ENCODE measurements around the gene ALDH18A1.

ALDH18A1 gene

GRCh38 chr10:95564291-95564690, 92.2 kb downstream of the ALDH18A1 start:
- H3K27ac ChIP-seq: no peak overlapping the region
- TF ChIP-seq, protein P1, sequence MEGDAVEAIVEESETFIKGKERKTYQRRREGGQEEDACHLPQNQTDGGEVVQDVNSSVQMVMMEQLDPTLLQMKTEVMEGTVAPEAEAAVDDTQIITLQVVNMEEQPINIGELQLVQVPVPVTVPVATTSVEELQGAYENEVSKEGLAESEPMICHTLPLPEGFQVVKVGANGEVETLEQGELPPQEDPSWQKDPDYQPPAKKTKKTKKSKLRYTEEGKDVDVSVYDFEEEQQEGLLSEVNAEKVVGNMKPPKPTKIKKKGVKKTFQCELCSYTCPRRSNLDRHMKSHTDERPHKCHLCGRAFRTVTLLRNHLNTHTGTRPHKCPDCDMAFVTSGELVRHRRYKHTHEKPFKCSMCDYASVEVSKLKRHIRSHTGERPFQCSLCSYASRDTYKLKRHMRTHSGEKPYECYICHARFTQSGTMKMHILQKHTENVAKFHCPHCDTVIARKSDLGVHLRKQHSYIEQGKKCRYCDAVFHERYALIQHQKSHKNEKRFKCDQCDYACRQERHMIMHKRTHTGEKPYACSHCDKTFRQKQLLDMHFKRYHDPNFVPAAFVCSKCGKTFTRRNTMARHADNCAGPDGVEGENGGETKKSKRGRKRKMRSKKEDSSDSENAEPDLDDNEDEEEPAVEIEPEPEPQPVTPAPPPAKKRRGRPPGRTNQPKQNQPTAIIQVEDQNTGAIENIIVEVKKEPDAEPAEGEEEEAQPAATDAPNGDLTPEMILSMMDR (conservative IDR thresholded peaks at IDR 0.05; ENCODE audit: low read depth): no peak
- no peak for DNase-seq (ENCODE audit: low spot score)
- CTCF ChIA-PET: interaction anchor here (0.7 kb wide), 1 partner anchor 158 kb away, joined by 3 read pairs; no protein-coding TSS in a partner anchor
- POLR2A ChIA-PET (ENCODE audit: low non-redundant PET): no interaction called here

DNA sequence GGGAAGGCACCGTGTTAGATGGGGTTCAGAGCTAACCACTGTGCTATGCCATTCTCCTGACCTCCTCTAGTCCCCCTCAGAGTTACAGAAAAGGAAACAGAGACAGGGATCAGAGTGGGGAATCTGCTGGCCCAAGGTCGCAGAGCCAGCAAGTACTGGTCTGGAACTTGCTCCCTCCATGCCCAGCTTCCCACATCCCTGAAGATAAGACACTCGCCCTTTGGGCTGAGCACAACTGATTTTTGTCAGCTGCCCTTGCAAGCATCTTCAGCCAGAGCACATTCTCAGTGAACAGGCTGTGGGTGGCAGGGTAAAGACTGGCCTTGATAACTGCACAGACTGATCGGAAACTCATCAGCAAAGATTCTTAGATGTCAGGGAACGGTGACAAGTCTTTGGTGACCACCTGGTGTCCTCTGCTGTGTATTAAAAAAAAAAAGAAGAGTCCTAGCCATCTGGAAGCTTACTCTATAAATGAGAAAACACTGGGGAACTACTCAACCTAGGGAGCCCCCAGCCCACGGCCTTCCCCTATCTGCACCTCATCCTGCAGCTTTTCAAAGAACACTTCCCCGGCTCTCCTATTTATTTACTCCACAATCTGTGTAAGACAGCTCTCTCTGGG, 94.1 kb downstream of the ALDH18A1 start:
- TF ChIP-seq, protein P1 (conservative IDR thresholded peaks at IDR 0.05; ENCODE audit: low read depth): no peak
- CTCF ChIA-PET: interaction anchor here (0.7 to 1.9 kb wide), 2 partner anchors 131 to 345 kb away, joined by 3 to 6 read pairs; partner anchors contain the start of gene CC2D2B
- H3K27ac ChIP-seq: no peak overlapping the region
- no peak for DNase-seq (ENCODE audit: low spot score)
- POLR2A ChIA-PET (ENCODE audit: low non-redundant PET): no interaction called here

- ChIA-PET POLR2A (ENCODE audit: low non-redundant PET) (no interaction called here), CTCF (interaction anchor here (1.9 kb wide), 1 partner anchor 131 kb away, joined by 6 read pairs; no protein-coding TSS in a partner anchor)
- no peak for DNase-seq (ENCODE audit: low spot score)
- TF ChIP-seq, protein P1 (conservative IDR thresholded peaks at IDR 0.05; ENCODE audit: low read depth): no peak
- H3K27ac ChIP-seq: no peak overlapping the region
Measured at GRCh38 chr10:95561864-95562177, 94.7 kb downstream of the ALDH18A1 start.

DNA sequence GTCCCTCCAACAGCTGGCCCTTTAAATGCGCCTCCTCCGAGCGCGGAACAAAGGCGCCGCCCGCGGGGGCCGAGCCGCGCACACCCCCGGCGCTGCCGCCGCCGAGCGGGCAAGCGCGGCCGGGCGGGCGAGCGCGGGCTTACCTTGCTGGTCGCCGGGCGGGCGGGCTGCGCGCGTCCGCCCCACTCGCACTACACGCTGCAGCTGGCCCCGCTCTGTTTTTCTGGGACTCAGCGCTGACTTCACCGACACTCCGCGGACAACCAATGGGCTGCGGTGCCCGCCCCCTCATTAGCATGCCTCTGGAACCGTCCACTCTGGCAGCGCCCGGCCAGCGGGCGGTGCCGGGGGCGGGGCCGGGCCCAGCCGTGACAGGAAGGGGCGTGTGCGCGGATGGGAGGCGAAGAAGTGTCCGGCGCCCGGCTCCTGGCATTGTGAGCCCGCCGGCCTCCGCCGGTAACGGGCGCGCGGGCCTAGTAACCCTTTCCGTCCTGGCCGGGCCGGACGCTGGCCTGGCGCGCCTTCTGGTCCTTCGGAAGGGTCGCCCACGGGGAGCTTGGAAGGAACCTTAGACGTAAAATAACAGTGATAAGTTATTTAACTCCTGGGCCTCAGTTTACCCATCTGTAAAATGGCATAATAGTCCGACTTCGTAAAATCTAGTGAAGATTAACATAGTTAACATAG, 95.2 kb downstream of the ALDH18A1 start, which contains the start of gene SORBS1:
Gene SORBS1 (minus strand): TSS at position 195 of the 687 bp plus-strand sequence. CDS start 120,236 bp downstream, outside the sequence.
- CTCF ChIA-PET: interaction anchor here (0.6 kb wide), 2 partner anchors 131 to 377 kb away, joined by 3 to 4 read pairs; no protein-coding TSS in a partner anchor
- peak; percentile 98 for DNase-seq (ENCODE audit: low spot score)
- TF ChIP-seq, protein P1 (conservative IDR thresholded peaks at IDR 0.05; ENCODE audit: low read depth): no peak
- POLR2A ChIA-PET (ENCODE audit: low non-redundant PET): no interaction called here
- peak within 1 kb of the TSS; percentile 62 for H3K27ac ChIP-seq

GRCh38 chr10:95560278-95561176, 96.0 kb downstream of the ALDH18A1 start:
- H3K27ac ChIP-seq: peak overlapping the region; percentile 62
- POLR2A ChIA-PET (ENCODE audit: low non-redundant PET): no interaction called here
- CTCF ChIA-PET: interaction anchor here (0.6 to 0.7 kb wide), 2 partner anchors 23 to 376 kb away, joined by 3 read pairs; no protein-coding TSS in a partner anchor
- peak; percentile 53 for DNase-seq (ENCODE audit: low spot score)
- TF ChIP-seq, protein P1 (conservative IDR thresholded peaks at IDR 0.05; ENCODE audit: low read depth): no peak

GRCh38 chr10:95559896-95560277, 96.6 kb downstream of the ALDH18A1 start:
- ChIA-PET CTCF (interaction anchor here (0.7 to 1.5 kb wide), 2 partner anchors 22 to 130 kb away, joined by 3 to 7 read pairs; no protein-coding TSS in a partner anchor), POLR2A (ENCODE audit: low non-redundant PET) (no interaction called here)
- TF ChIP-seq, protein P1 (conservative IDR thresholded peaks at IDR 0.05; ENCODE audit: low read depth): no peak
- no peak for DNase-seq (ENCODE audit: low spot score)
- no peak overlapping the region for H3K27ac ChIP-seq

Measured in RWPE1 (cell line).